Islet precursor cell (in vitro differentiated cells): ENCODE results near the gene LIN28B.
A peak's percentile ranks its signal among the peaks of the same experiment; 100 is the strongest.

Experiments used
- DNase-seq: peaks from one replicate; pipeline ENCODE4 v3.0.0-alpha.2; 2018

Gene LIN28B, protein sequence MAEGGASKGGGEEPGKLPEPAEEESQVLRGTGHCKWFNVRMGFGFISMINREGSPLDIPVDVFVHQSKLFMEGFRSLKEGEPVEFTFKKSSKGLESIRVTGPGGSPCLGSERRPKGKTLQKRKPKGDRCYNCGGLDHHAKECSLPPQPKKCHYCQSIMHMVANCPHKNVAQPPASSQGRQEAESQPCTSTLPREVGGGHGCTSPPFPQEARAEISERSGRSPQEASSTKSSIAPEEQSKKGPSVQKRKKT

DNA sequence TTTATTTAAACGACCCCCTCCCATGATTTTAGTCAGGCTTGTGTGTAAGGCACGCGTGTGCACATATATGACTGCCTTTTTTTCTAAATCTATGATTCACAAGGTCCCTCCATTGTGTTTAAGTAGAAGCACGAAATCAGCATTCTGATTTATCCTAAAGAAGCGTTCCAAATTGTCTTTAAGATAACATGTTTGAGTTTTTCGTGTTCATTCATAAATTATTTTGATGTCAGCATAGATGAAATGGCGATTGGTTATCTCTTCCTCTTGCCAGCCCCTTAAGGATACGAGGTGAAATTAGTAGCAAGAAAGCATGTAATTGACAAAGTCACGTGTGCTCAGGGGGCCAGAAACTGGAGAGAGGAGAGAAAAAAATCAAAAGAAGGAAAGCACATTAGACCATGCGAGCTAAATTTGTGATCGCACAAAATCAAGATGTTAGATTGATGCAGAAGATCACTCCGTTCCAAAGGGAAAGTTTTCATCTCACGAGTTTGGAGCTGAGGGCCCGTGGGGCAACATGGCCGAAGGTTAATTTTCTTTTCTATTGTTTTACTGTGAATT is at the start of gene LIN28B:
TSS of gene LIN28B (plus strand) at position 377 of the 564 bp plus-strand sequence. CDS start at position 521, 144 bp downstream.
- DNase-seq, result no peak

DNA sequence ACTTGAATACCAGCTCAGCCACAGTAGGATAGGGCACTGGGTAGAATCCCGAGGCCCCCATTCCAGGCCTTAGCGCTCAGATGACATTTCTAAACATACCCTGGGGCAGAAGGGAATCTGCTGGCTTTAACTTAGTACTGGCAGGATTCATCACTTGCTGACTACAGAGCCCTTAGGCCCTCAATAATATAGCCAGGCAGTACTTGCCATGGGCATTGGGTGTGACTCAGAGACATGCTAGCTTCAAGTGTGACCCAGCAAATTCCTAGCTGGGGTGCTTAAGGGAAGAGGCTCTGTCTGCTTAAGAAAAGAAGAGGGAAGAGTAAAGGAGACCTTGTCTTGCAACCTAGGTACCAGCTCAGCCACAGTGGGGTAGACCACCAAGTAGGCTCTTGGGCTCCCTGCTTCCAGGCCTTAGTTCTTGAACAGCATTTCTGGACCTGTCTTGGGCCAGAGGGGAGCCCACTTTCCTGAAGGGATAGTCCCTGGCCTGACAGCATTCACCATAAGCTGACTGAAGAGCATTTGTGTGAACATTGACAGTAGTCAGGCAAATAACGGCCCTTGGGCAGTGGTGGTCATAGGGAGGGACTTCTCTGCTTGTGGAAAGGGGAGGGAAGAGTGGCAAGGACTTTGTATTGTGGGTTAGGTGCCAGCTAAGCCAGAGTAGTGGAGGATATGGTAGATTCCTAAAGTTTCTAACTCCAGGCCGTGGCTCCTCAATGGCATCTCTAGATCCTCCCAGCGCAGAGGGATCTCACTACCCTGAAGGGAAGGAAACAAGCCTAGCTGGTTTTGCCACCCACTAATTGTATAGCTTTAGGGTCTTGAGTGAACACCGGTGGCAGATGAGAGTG is 48.6 kb upstream of the LIN28B start:
- peak; percentile 86 for DNase-seq

- DNase-seq, result no peak
Observed at GRCh38 chr6:104908888-104909525, 47.9 kb upstream of the LIN28B start.

GRCh38 chr6:104921896-104922295 is 35.0 kb upstream of the LIN28B start:
- no peak for DNase-seq

DNA sequence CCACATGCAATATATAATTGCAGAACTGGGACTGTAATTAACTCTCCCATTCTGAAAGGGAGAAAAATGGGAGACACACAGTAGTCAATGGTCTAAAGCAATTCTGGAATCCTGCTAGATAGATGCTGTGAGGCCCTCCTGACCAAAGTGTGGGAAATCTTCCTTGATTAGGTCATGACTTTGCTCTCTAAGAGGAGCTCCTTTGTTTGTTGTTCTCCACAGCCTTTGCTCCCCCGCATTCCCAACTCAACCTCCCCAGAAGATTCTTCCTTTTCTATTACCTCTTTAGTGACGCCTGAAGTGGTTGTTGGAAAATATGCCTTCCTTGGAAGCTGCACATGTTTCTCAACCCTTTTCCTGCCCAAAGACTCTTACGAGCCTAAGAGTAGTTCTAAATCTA is 28.8 kb upstream of the LIN28B start:
- DNase-seq, result no peak

DNA sequence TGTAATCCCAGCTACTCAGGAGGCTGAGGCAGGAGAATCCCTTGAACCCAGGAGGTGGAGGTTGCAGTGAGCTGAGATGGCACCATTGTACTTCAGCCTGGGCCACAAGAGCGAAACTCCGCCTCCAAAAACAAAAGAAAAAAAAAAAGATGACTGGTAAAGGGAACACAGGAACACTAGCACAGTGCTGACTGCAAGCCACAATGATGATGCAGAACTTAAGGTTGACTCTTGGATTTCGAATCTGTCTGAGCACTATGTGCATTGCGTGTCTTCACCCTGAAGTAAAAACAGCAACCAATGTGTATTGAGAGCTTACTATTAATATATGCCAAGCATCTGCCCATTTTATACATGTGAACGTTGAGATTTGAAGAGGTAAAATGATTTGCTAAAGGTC is 27.6 kb upstream of the LIN28B start:
- no peak for DNase-seq

GRCh38 chr6:104930939-104931338 is 26.0 kb upstream of the LIN28B start:
- no peak for DNase-seq

- no peak for DNase-seq
Observed at GRCh38 chr6:104936766-104937535, 20.0 kb upstream of the LIN28B start.

- peak; percentile 81 for DNase-seq
Observed at GRCh38 chr6:104940238-104940892, 16.5 kb upstream of the LIN28B start.

DNA sequence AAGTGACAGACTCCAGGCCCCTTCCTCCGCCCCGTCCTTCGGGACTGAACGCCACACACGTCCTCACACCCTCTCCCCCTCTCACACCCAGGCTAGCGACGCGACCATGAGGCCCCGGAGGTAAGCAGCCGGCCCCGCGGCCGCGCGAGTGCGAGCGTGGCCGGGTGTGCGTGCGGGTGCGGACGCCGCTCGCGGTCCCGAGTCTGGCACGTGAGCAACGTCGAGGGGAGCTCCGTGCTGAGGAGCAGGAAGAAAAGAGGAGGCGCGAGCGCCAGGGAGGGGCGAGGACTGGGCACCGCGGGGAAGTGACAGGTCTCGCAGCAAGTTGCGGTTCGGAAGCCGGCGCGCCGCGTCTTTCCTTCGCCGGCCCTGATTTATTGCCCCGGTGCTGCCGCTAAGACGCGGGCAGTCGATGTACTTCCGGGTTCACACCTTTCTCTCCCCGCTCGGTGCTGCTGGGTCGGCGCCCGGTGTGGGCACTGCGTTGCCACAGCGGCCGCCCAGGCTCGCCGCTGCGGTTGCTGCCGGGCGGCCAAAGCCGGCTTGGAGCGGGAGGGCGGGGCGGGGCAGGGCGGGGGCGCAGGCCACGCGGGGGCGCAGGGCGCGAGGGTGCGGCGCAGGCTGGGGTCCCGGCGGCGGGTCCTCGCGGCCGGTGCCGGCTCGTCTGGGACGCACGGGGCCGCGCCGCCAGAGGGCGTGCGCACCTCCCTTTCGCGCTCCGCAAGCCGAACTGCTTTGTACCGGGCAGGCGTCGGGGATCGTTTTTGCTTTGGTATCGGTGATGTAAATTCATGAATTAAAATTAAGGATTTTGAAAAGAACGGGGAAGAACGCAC is 15.8 kb upstream of the LIN28B start:
- peak; percentile 86 for DNase-seq

DNA sequence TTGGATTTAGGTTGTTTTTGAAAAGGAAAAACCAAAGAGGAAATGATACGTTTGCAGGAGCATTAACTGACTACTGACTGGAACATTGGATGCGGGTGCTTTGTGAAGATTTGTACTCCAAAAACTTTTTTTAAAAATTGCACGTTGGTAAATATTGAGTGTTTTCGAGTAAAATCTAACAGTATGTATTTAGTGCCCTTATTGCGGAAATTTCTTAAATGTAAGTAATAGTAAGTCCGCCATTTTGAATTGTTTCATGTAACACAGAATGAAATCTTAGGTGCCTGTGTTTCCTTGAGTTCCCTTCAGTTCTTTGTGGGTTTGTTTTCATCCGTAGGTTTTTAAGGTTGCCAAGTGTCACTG is 15.2 kb upstream of the LIN28B start:
- no peak for DNase-seq

GRCh38 chr6:104943781-104944180 is 13.1 kb upstream of the LIN28B start:
- no peak for DNase-seq

DNA sequence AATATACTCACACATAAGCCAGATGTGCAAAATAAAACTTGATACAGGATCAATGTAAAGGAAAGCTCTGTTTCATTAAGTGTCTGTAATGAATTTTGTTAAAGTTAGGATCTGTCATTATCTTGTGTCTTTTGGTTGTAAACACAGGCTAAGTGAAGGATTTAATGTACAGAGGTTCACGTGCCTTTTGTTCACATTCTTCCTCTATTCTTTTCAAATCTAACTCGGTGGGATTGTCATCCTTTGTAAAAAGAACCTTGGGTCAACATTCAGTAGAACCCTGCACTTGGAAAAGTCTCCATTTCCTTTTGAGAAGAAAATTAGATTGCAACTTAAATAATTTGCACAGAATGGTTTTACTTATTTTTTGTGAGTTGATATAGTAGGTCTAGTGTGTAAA is 7.7 kb upstream of the LIN28B start:
- DNase-seq, result no peak

- DNase-seq, result no peak
Observed at GRCh38 chr6:104951677-104952076, 5.2 kb upstream of the LIN28B start.

DNA sequence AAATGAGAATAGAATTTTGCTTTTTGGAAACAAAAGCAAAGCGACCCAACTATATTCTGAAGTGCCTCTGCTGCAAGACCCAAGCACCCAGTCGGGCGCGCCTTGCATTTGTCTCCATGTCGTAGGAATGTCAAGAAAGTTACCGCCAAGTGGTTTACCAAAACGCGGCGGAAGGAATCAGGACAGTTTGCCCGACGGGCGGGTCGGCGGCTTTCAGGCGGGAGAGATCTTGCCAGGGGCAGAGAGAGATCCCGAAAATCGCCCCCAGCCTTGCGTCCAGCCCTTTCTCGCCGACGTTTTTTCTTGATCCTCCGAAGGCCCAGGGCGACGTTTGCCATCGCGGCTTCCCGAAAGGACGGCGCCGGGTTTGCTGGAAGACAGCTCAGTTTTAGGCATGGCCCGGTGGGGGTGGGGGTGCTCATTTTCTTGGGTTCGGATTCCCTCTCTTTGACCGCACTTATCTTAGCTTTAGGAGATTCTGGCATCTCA is 4.0 kb upstream of the LIN28B start:
- DNase-seq, result peak; percentile 95

DNA sequence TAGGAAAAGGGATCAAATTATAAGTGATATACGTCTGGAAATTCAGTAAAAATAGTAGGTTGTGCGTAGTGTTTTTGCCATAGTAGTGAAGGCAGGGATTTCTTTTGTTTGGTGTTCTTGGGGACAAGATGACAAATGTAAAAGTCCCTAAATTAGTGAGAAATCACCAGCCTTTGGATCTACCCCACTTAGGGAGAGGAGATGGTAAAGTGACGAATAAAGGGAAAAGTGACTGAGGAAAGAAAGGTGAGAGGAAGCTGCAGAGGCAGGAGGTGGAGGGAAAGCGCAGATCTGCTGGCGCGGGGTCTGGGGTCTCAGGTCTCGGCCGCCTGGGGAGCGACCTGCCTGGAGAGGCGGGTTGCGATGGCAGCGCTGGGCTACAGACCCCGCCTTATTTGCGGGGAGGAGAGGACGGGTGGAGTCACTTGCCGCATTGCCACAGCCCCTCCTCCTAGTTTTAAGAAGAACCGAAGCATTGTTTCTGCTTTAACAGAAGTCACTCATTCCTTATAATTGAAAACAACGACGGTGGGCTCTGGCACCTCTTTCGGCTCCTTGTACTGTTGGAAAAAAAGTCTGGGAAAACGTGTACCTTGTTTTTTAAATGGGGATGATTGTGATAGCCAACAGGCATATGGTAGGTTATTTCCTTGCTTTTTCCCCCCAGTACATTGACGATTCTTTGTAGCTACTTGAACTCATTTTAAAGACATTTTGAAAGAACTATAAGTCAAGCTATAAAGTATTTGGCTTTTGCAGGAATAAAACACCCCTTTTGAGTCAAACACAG is 3.3 kb upstream of the LIN28B start:
- DNase-seq, result peak; percentile 95

- no peak for DNase-seq
Observed at GRCh38 chr6:104954190-104954797, 2.6 kb upstream of the LIN28B start.

DNA sequence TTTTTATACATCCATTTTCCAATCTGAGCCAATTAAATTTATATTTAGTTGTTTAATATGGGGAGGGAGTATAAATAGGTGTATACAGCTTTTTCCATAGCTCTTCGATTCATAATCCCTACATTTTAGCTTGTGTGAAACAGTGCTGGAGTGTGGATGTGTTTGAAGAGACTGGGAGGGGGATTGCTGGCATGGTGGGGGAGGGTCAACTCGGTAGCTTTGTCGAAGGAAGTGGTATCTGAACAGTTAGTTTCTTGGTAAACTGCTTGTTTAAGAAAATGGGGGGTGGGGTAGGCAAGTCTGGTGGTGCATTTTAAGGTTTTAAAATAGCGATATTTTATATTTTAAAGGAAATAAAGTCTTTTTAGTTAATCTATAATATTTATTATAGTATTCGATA is 1.4 kb upstream of the LIN28B start:
- peak; percentile 75 for DNase-seq

DNA sequence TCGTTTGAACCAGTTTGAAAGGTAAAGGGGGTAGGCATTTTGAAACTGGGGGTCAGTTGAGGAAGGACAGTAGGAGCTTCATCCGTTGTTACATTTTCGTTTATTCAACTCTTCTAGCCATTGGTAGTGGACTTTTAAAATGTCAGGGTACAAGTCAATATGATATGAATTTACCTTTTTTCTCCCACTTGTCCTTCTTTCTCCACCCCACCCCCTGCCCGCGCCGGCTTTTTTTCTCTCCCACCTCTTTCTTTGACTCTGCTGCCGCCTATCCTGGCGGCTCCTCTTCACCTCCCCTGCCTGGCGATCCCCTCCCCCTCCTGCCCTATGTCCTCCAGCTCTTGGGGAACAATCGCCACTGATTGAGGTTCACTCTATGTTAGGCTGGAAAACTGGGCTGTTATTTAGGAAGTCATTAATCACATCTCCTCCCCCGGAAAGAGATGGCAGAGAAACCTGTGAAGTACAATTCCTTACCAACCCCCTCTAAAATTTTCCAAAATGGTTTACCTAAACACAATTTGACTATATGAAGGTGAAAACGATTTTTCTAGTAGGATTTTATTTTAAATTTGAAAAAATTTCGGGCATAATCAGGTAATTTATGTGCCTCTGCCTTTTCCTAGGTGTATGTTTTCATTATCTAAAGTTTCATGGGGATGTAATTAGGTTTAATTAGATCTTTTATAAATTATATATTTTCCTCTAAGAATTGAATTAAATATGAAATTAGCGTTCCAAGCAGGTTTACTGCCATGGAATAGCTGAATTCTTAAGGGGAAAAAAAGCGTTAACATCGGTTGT is 778 bp upstream of the LIN28B start:
- peak; percentile 89 for DNase-seq
